ENCODE measurements around the gene CD59.

CD59 gene

GRCh38 chr11:33689501-33689900, 46.7 kb downstream of the CD59 start:
- H4K20me1 ChIP-seq (ENCODE audit: insufficient read depth, low read length, poor library complexity, severe bottlenecking): no peaks in the 10 kb centered on the region
- no peaks in the 10 kb centered on the region for H3K36me3 ChIP-seq (ENCODE audit: insufficient read depth, low read length)
- no peak overlapping the region for H3K4me3 ChIP-seq (ENCODE audit: low read length, poor library complexity, severe bottlenecking)
- no peak overlapping the region for H3K9ac ChIP-seq (ENCODE audit: low read depth, low read length, poor library complexity, severe bottlenecking)
- H2AFZ ChIP-seq (ENCODE audit: low read length): no peak overlapping the region
- TF ChIP-seq EZH2phosphoT487 (IDR thresholded peaks at IDR 0.05; ENCODE audit: borderline replicate concordance) (no peak), CTCF (conservative IDR thresholded peaks at IDR 0.05; ENCODE audit: low read length) (no peak)
- no peaks in the 10 kb centered on the region for H3K9me3 ChIP-seq (ENCODE audit: insufficient read depth, low read depth, low read length)
- H3K4me2 ChIP-seq (ENCODE audit: low read depth, low read length, poor library complexity, severe bottlenecking): no peak overlapping the region
- no peaks in the 10 kb centered on the region for H3K9me2 ChIP-seq (replicated peaks; ENCODE audit: low read depth, low read length)
- no peaks in the 10 kb centered on the region for H3K79me2 ChIP-seq (ENCODE audit: insufficient read depth, low read length)
- H3F3A ChIP-seq (ENCODE audit: low read depth): no peaks in the 10 kb centered on the region
- no peaks in the 10 kb centered on the region for H3K27me3 ChIP-seq (ENCODE audit: insufficient read depth, low read length, poor library complexity, severe bottlenecking)
- no peaks in the 10 kb centered on the region for H3K4me1 ChIP-seq (ENCODE audit: insufficient read depth, low read length, poor library complexity, severe bottlenecking)

- no peaks in the 10 kb centered on the region for H3K4me1 ChIP-seq (ENCODE audit: insufficient read depth, low read length, poor library complexity, severe bottlenecking)
Observed at GRCh38 chr11:33689085-33689484, 47.1 kb downstream of the CD59 start.

GRCh38 chr11:33687733-33688479, 48.3 kb downstream of the CD59 start:
- Histone ChIP-seq H2AFZ (ENCODE audit: low read length) (no peak overlapping the region), H3K4me1 (ENCODE audit: insufficient read depth, low read length, poor library complexity, severe bottlenecking) (no peaks in the 10 kb centered on the region), H3F3A (ENCODE audit: low read depth) (no peaks in the 10 kb centered on the region), H3K36me3 (ENCODE audit: insufficient read depth, low read length) (no peaks in the 10 kb centered on the region), H3K9me2 (replicated peaks; ENCODE audit: low read depth, low read length) (no peaks in the 10 kb centered on the region), H3K79me2 (ENCODE audit: insufficient read depth, low read length) (no peaks in the 10 kb centered on the region), H3K27me3 (ENCODE audit: insufficient read depth, low read length, poor library complexity, severe bottlenecking) (no peaks in the 10 kb centered on the region), H3K4me2 (ENCODE audit: low read depth, low read length, poor library complexity, severe bottlenecking) (no peak overlapping the region), H3K9ac (ENCODE audit: low read depth, low read length, poor library complexity, severe bottlenecking) (no peak overlapping the region), H3K4me3 (ENCODE audit: low read length, poor library complexity, severe bottlenecking) (no peak overlapping the region), H4K20me1 (ENCODE audit: insufficient read depth, low read length, poor library complexity, severe bottlenecking) (no peaks in the 10 kb centered on the region), H3K9me3 (ENCODE audit: insufficient read depth, low read depth, low read length) (no peaks in the 10 kb centered on the region)
- no peak for TF ChIP-seq EZH2phosphoT487 (IDR thresholded peaks at IDR 0.05; ENCODE audit: borderline replicate concordance)
- TF ChIP-seq CTCF (conservative IDR thresholded peaks at IDR 0.05; ENCODE audit: low read length): peak; percentile 74

More at GRCh38 chr11:33689085-33689484, 47.1 kb downstream of the CD59 start:
- Histone ChIP-seq H4K20me1 (ENCODE audit: insufficient read depth, low read length, poor library complexity, severe bottlenecking) (no peaks in the 10 kb centered on the region), H3K36me3 (ENCODE audit: insufficient read depth, low read length) (no peaks in the 10 kb centered on the region), H3K4me2 (ENCODE audit: low read depth, low read length, poor library complexity, severe bottlenecking) (no peak overlapping the region), H3K9me3 (ENCODE audit: insufficient read depth, low read depth, low read length) (no peaks in the 10 kb centered on the region), H3K4me3 (ENCODE audit: low read length, poor library complexity, severe bottlenecking) (no peak overlapping the region), H2AFZ (ENCODE audit: low read length) (no peak overlapping the region), H3K9ac (ENCODE audit: low read depth, low read length, poor library complexity, severe bottlenecking) (no peak overlapping the region), H3K9me2 (replicated peaks; ENCODE audit: low read depth, low read length) (no peaks in the 10 kb centered on the region), H3K27me3 (ENCODE audit: insufficient read depth, low read length, poor library complexity, severe bottlenecking) (no peaks in the 10 kb centered on the region), H3F3A (ENCODE audit: low read depth) (no peaks in the 10 kb centered on the region), H3K79me2 (ENCODE audit: insufficient read depth, low read length) (no peaks in the 10 kb centered on the region)
- TF ChIP-seq CTCF (conservative IDR thresholded peaks at IDR 0.05; ENCODE audit: low read length) (no peak), EZH2phosphoT487 (IDR thresholded peaks at IDR 0.05; ENCODE audit: borderline replicate concordance) (no peak)

Data from Loucy (cell line).